AG09309 (cell line): ENCODE results near the gene SSTR4.

ENCODE experiments used
- DNase-seq: peaks from one replicate; pipeline ENCODE4 v3.0.0-alpha.2; 2010; ENCODE audit warnings: low read depth
- H3K4me3 ChIP-seq: 2 replicates; pipeline ENCODE4 v1.5.1; 2011; ENCODE audit warnings: mild to moderate bottlenecking, low read depth, low read length, moderate library complexity; ENCODE audit not compliant: control insufficient read depth
- TF ChIP-seq, protein P1 (sequence below): IDR thresholded peaks from 2 replicates; pipeline ENCODE4 v1.5.1; 2011; ENCODE audit warnings: mild to moderate bottlenecking, low read depth, low read length, inconsistent platforms; ENCODE audit not compliant: insufficient read depth, control insufficient read depth; ENCODE audit errors: missing control alignments

The SSTR4 gene

DNA sequence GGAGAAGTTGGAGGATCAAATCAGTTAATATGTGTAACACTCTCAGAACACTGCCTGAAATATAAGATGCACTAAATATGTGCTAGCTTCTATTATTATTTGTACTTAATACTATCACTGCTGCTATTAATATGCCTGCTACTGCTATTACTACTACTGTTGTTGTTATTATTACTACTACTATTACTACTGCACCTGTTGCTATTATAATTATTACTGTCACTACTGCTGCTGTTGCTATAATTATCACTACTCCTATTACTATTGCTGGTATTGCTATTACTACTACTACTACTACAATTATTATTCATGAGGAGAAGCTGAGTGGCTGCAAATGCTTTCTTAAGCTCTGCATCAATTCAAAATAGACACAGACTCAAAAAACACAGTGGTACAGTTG is 16.7 kb upstream of the SSTR4 start:
- TF ChIP-seq, protein P1, sequence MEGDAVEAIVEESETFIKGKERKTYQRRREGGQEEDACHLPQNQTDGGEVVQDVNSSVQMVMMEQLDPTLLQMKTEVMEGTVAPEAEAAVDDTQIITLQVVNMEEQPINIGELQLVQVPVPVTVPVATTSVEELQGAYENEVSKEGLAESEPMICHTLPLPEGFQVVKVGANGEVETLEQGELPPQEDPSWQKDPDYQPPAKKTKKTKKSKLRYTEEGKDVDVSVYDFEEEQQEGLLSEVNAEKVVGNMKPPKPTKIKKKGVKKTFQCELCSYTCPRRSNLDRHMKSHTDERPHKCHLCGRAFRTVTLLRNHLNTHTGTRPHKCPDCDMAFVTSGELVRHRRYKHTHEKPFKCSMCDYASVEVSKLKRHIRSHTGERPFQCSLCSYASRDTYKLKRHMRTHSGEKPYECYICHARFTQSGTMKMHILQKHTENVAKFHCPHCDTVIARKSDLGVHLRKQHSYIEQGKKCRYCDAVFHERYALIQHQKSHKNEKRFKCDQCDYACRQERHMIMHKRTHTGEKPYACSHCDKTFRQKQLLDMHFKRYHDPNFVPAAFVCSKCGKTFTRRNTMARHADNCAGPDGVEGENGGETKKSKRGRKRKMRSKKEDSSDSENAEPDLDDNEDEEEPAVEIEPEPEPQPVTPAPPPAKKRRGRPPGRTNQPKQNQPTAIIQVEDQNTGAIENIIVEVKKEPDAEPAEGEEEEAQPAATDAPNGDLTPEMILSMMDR: no peak
- DNase-seq: no peak
- H3K4me3 ChIP-seq: no peak overlapping the region

DNA sequence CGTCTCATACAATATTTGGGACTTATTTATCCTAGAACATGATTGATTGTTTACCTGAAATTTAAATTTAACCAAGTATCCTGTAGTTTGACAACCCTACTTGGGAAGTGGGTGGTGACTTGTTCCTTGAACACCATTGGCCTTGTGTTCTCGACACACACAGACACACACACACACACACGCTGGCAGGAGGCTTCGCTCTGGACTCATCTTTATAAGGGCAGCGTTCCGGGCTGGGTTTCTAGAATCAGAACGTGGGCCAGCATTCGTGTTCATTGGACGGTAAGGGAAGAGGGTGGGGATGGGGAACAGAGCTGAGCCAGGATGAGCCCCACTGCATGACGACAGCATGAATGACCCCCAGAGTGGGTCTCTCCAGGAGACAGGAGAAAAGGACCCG is 16.2 kb upstream of the SSTR4 start:
- no peak overlapping the region for H3K4me3 ChIP-seq
- TF ChIP-seq, protein P1: no peak
- no peak for DNase-seq

DNA sequence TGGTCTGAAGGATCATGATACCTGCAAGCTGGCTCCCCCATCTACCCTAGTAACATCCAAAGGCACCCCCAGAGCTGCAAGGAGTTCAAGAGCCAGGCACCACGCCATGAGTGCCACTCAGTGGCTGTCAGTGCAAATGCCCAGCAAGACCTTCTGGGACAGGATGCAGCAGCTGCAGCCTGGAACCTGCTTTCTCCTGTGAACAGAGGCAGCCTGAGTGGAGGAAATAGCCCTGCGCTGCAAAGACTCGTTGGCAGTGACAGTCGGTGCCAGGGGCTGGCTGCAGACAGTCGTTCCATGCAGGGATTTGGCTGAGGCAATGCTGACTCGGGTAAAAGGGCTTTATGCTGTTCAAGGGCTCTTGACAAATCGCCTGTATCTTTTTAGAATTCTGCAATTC is 15.7 kb upstream of the SSTR4 start:
- TF ChIP-seq, protein P1: no peak
- no peak overlapping the region for H3K4me3 ChIP-seq
- no peak for DNase-seq

DNA sequence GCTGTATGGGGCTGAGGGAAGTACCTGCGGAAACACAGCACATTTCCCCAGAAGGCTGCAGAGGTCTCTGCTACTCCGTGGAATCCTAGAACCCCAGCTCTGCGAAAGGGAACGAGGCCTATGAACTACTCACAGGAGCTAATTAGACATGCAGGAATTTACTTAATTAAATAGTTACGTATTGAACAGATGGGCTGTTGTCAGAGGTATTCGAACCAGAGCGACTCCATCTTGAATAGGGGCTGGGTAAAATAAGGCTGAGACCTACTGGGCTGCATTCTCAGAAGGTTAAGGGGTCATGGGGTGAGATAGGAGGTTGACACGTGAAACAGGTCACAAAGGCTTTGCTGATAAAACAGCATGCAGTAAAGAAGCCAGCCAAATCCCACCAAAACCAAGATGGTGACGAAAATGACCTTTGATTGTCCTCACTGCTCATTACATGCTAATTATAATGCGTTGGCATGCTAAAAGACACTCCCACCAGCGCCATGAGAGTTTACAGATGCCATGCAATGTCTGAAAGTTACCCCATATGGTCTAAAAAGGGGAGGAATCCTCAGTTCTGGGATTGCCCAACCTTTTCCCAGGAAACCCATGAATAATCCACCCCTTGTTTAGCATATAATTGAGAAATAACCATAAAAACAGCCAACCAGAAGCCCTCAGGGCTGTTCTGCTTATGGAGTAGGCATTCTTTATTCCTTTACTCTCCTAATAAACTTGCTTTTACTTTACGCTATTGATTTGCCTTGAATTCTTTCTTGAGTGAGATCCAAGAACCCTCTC is 14.7 kb upstream of the SSTR4 start:
- DNase-seq: no peak
- TF ChIP-seq, protein P1: no peak
- H3K4me3 ChIP-seq: no peak overlapping the region

DNA sequence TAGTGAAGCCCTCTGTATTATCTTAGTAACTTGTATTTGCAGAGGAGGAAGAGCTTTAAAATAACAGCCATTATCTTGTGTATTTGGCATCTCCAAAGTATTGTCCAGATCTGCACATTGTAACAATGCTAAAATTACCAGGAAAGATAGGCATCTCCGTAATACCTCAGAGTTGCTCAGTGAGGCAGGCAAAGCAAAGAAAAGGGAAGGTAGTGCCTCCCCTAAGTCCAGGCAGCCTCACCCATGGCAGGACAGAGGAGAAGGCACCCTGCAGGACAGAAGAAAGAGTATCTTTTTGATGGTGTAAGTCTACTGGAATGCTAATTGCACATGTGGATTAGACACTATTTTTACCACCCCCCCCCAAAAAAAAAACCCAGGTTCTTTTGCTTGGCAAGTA is 13.6 kb upstream of the SSTR4 start:
- no peak for DNase-seq
- H3K4me3 ChIP-seq: no peak overlapping the region
- TF ChIP-seq, protein P1: no peak

DNA sequence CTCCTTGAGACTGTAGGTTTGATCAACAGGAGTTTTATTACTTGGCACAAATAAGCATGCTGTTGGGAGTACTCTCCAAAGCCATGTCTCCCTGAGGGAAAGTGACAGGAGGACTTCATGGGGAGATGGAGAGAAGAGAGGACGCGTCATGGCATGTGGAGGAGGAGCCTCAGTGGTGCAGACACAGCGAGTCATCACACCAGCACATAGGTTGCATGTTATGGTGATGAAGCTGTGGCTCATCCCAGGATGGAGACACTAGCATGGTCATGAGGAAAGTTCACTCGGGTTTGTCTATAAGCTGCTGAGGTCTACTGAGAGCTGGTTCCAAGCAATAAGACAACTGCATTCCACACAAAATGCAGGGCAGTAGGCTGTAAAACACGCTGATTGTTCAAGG is 13.2 kb upstream of the SSTR4 start:
- H3K4me3 ChIP-seq: no peak overlapping the region
- TF ChIP-seq, protein P1: no peak
- no peak for DNase-seq
